MM.1S (cell line): ENCODE measurements around the gene SLC44A5.

ENCODE experiments used
- CTCF ChIP-seq: fragments of 300-600 bp; sonication (generic); IDR thresholded peaks from 2 replicates; pipeline ENCODE4 v1.5.1; 2016; ENCODE audit warnings: antibody characterized with exemption, low read length, mixed read lengths
- EZH2phosphoT487 ChIP-seq: fragments of 300-600 bp; sonication (generic); IDR thresholded peaks from 2 replicates; pipeline ENCODE4 v1.6.1; 2018; ENCODE audit warnings: antibody characterized with exemption, low read length

- TF ChIP-seq CTCF (no peak), EZH2phosphoT487 (no peak)
These were observed 23.2 kb downstream of the SLC44A5 start for GRCh38 chr1:75587692-75588091.
